Measurements from ENCODE around the gene TSPOAP1. TPM values are rescaled to one million over a fixed set of nuclear protein-coding genes. Genes with fewer than 3 reads are reported as not detected.

Gene TSPOAP1
- total RNA-seq, 1 donor from 2014 or later, result 39.7 TPM

DNA sequence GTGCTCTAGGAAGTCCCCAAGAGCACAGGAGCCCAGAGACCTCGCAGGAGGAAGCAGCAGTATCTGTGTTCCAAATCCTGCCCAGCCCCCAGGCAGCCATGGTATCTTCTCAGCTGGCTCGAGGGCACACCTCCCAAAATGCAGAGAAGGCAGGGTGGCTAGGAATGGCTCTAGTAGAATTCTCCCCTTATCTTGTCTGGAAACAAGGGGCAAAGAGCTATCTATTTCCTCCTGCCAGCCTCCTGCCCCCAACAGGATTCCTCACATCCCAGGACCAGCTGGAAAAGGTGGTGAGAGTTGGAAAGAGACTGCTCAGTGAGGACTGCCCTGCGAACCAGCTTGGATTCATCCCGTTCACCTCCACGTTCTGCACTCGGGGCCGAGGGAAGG is 8.6 kb upstream of the TSPOAP1 start:
- H3K27ac Mint-ChIP-seq (ENCODE audit: unreplicated experiment), result peak overlapping the region; percentile 44
- H3K27me3 Mint-ChIP-seq (ENCODE audit: unreplicated experiment), result peaks cover 6% of the 10 kb centered on the region
- TF ChIP-seq, protein P1, sequence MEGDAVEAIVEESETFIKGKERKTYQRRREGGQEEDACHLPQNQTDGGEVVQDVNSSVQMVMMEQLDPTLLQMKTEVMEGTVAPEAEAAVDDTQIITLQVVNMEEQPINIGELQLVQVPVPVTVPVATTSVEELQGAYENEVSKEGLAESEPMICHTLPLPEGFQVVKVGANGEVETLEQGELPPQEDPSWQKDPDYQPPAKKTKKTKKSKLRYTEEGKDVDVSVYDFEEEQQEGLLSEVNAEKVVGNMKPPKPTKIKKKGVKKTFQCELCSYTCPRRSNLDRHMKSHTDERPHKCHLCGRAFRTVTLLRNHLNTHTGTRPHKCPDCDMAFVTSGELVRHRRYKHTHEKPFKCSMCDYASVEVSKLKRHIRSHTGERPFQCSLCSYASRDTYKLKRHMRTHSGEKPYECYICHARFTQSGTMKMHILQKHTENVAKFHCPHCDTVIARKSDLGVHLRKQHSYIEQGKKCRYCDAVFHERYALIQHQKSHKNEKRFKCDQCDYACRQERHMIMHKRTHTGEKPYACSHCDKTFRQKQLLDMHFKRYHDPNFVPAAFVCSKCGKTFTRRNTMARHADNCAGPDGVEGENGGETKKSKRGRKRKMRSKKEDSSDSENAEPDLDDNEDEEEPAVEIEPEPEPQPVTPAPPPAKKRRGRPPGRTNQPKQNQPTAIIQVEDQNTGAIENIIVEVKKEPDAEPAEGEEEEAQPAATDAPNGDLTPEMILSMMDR (IDR thresholded peaks at IDR 0.05; ENCODE audit: partially characterized antibody, unreplicated experiment), result no peak
- peaks cover 6% of the 10 kb centered on the region for H3K9me3 Mint-ChIP-seq (ENCODE audit: unreplicated experiment)
- H3K4me3 Mint-ChIP-seq (ENCODE audit: unreplicated experiment), result no peak overlapping the region
- no peaks in the 10 kb centered on the region for H3K36me3 Mint-ChIP-seq (ENCODE audit: unreplicated experiment)
- H3K4me1 Mint-ChIP-seq (ENCODE audit: low read depth, unreplicated experiment), result peaks cover 20% of the 10 kb centered on the region
- DNase-seq, result no peak

DNA sequence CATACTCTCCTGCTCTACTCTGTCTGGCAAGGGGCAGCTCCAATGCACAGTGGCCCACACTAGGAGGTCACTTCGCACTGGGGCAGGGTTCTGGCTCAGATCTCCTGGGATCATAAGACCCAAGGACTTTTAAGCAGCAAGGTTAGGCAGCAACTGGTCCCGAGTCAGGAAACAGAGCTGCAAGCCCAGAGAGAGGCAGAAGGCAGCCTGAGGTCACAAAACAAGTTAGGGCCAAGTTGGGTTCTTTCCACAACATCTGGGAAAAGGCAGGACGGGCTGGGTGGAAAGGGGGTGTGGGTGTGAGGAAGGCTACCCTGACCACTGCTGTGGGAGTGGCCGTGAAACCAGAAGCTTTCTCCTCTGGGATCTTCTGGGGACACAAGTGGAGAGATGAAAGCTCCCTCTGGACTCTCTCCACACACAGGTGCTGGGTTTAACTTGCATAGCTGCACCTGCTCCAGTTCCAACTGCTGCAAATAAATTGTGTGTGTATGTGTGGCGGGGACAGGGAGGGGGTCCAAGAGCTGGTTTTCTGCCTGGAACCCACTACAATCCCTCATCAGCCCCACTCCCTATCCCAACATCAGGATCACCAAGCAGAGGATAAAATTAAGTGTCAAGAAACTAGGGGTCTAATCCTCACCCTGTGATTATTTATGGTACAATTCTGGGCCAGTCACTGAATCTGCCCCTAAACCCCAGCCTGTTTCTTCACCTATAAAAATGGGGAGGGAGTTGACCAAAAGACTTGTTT is 8.0 kb upstream of the TSPOAP1 start:
- no peak for DNase-seq
- no peak overlapping the region for H3K4me3 Mint-ChIP-seq (ENCODE audit: unreplicated experiment)
- TF ChIP-seq, protein P1 (IDR thresholded peaks at IDR 0.05; ENCODE audit: partially characterized antibody, unreplicated experiment), result no peak
- no peaks in the 10 kb centered on the region for H3K36me3 Mint-ChIP-seq (ENCODE audit: unreplicated experiment)
- H3K27ac Mint-ChIP-seq (ENCODE audit: unreplicated experiment), result peak overlapping the region; percentile 59
- peaks cover 20% of the 10 kb centered on the region for H3K4me1 Mint-ChIP-seq (ENCODE audit: low read depth, unreplicated experiment)
- peaks cover 6% of the 10 kb centered on the region for H3K27me3 Mint-ChIP-seq (ENCODE audit: unreplicated experiment)
- H3K9me3 Mint-ChIP-seq (ENCODE audit: unreplicated experiment), result peaks cover 6% of the 10 kb centered on the region

GRCh38 chr17:58335779-58336455 is 7.3 kb upstream of the TSPOAP1 start:
- Mint-ChIP-seq H3K36me3 (ENCODE audit: unreplicated experiment) (no peaks in the 10 kb centered on the region), H3K4me3 (ENCODE audit: unreplicated experiment) (peak overlapping the region; percentile 31), H3K27ac (ENCODE audit: unreplicated experiment) (peak overlapping the region; percentile 54), H3K9me3 (ENCODE audit: unreplicated experiment) (peaks cover 6% of the 10 kb centered on the region), H3K27me3 (ENCODE audit: unreplicated experiment) (peaks cover 6% of the 10 kb centered on the region), H3K4me1 (ENCODE audit: low read depth, unreplicated experiment) (peaks cover 20% of the 10 kb centered on the region)
- no peak for DNase-seq
- TF ChIP-seq, protein P1 (IDR thresholded peaks at IDR 0.05; ENCODE audit: partially characterized antibody, unreplicated experiment), result no peak

GRCh38 chr17:58335061-58335731 is 6.6 kb upstream of the TSPOAP1 start:
- no peak for DNase-seq
- TF ChIP-seq, protein P1 (IDR thresholded peaks at IDR 0.05; ENCODE audit: partially characterized antibody, unreplicated experiment), result no peak
- no peaks in the 10 kb centered on the region for H3K36me3 Mint-ChIP-seq (ENCODE audit: unreplicated experiment)
- H3K27me3 Mint-ChIP-seq (ENCODE audit: unreplicated experiment), result peaks cover 6% of the 10 kb centered on the region
- peak overlapping the region; percentile 31 for H3K4me3 Mint-ChIP-seq (ENCODE audit: unreplicated experiment)
- peaks cover 25% of the 10 kb centered on the region for H3K4me1 Mint-ChIP-seq (ENCODE audit: low read depth, unreplicated experiment)
- H3K27ac Mint-ChIP-seq (ENCODE audit: unreplicated experiment), result peak overlapping the region; percentile 54
- H3K9me3 Mint-ChIP-seq (ENCODE audit: unreplicated experiment), result peaks cover 6% of the 10 kb centered on the region

Data from glutamatergic neuron (in vitro differentiated cells).